Peyer's patch (tissue), 4 donors: ENCODE measurements around the gene NEURL3. TPM values are rescaled to one million over a fixed set of nuclear protein-coding genes. Genes with fewer than 3 reads are reported as not detected.

Source experiments
- DNase-seq, 3 donors: peaks; one replicate each; pipeline ENCODE4 v3.0.0-alpha.2; 2017 to 2019
- H3K27ac ChIP-seq, 4 donors: fragments of 200-600 bp; sonication (generic); one replicate each; pipeline ENCODE4 v1.5.1; 2016 to 2019
- H3K27me3 ChIP-seq, 2 donors: fragments of 200-600 bp; sonication (generic); one replicate each; pipeline ENCODE4 v1.5.1; 2019
- H3K36me3 ChIP-seq, 3 donors: fragments of 200-600 bp; sonication (generic); one replicate each; pipeline ENCODE4 v1.5.1; 2016 to 2019
- H3K4me1 ChIP-seq, 4 donors: fragments of 200-600 bp; sonication (generic); one replicate each; pipeline ENCODE4 v1.5.1; 2016 to 2019
- H3K4me3 ChIP-seq, 4 donors: fragments of 200-600 bp; sonication (generic); 1 replicate in 3 of 4; 2 replicates in 1 of 4; pipeline ENCODE4 v1.5.1; 2016 to 2019; ENCODE audit warnings: mild to moderate bottlenecking in 1 of 4
- H3K9me3 ChIP-seq, 4 donors: fragments of 200-600 bp; sonication (generic); one replicate each; pipeline ENCODE4 v1.5.1; 2016 to 2019; ENCODE audit warnings: mild to moderate bottlenecking in 1 of 4
- POLR2A ChIP-seq, 2 donors: fragments of 450-650 bp; IDR thresholded peaks; one replicate each; pipeline ENCODE4 v1.5.1; 2017; ENCODE audit warnings: antibody characterized with exemption in 2 of 2, mild to moderate bottlenecking in 2 of 2, moderate library complexity in 2 of 2
- total RNA-seq, 4 donors: library from RNA; depleted of rRNA; stranded (reverse); fragments of >200 nt; gene quantifications; one replicate each; pipeline ENCODE4 v1.1.0, GENCODE V29; 2016
- TF ChIP-seq, protein P1 (sequence below), 6 experiments: fragments of 450-650 bp in 4 of 6; fragments of 200-600 bp in 2 of 6; sonication (generic) in 1 of 6; IDR thresholded peaks; one replicate each; pipeline ENCODE4 v1.5.1; 2017 to 2019; ENCODE audit warnings: antibody characterized with exemption in 6 of 6, mild to moderate bottlenecking in 3 of 6, moderate library complexity in 1 of 6

Gene NEURL3
- total RNA-seq, 4 donors from 2014 or later = 1.7 to 23.6 (median 20.2) TPM; not detected in 1

- no peaks in the 10 kb centered on the region for H3K36me3 ChIP-seq
- no peak overlapping the region for H3K4me3 ChIP-seq
- peak overlapping the region in 1 of 4 donors; percentile 70 for H3K27ac ChIP-seq
- TF ChIP-seq POLR2A (IDR thresholded peaks at IDR 0.05) = no peak
- TF ChIP-seq, protein P1, sequence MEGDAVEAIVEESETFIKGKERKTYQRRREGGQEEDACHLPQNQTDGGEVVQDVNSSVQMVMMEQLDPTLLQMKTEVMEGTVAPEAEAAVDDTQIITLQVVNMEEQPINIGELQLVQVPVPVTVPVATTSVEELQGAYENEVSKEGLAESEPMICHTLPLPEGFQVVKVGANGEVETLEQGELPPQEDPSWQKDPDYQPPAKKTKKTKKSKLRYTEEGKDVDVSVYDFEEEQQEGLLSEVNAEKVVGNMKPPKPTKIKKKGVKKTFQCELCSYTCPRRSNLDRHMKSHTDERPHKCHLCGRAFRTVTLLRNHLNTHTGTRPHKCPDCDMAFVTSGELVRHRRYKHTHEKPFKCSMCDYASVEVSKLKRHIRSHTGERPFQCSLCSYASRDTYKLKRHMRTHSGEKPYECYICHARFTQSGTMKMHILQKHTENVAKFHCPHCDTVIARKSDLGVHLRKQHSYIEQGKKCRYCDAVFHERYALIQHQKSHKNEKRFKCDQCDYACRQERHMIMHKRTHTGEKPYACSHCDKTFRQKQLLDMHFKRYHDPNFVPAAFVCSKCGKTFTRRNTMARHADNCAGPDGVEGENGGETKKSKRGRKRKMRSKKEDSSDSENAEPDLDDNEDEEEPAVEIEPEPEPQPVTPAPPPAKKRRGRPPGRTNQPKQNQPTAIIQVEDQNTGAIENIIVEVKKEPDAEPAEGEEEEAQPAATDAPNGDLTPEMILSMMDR (IDR thresholded peaks at IDR 0.05) = no peak
- H3K4me1 ChIP-seq = peaks cover 0 to 29% (median 0%) of the 10 kb centered on the region in 4 donors
- H3K27me3 ChIP-seq = no peaks in the 10 kb centered on the region
- no peak for DNase-seq
- no peaks in the 10 kb centered on the region for H3K9me3 ChIP-seq
Observed at GRCh38 chr2:96502891-96503636, 2.1 kb downstream of the NEURL3 start.

GRCh38 chr2:96501886-96502810, 3.0 kb downstream of the NEURL3 start:
- TF ChIP-seq, protein P1 (IDR thresholded peaks at IDR 0.05) = no peak
- TF ChIP-seq POLR2A (IDR thresholded peaks at IDR 0.05) = peak in 1 of 2 donors; percentile 19
- H3K4me3 ChIP-seq = no peak overlapping the region
- peak in 2 of 3 donors; percentile 79 to 85 for DNase-seq
- H3K27ac ChIP-seq = peak overlapping the region in 3 of 4 donors; percentile 27 to 70 (median 65)
- H3K4me1 ChIP-seq = peaks cover 0 to 24% (median 0%) of the 10 kb centered on the region in 4 donors
- no peaks in the 10 kb centered on the region for H3K9me3 ChIP-seq
- H3K27me3 ChIP-seq = no peaks in the 10 kb centered on the region
- no peaks in the 10 kb centered on the region for H3K36me3 ChIP-seq

GRCh38 chr2:96501471-96501874, 3.7 kb downstream of the NEURL3 start:
- no peak for TF ChIP-seq POLR2A (IDR thresholded peaks at IDR 0.05)
- TF ChIP-seq, protein P1 (IDR thresholded peaks at IDR 0.05) = no peak
- DNase-seq = no peak
- H3K27me3 ChIP-seq = no peaks in the 10 kb centered on the region
- H3K4me1 ChIP-seq = peaks cover 0 to 24% (median 0%) of the 10 kb centered on the region in 4 donors
- no peaks in the 10 kb centered on the region for H3K9me3 ChIP-seq
- H3K36me3 ChIP-seq = no peaks in the 10 kb centered on the region
- peak overlapping the region in 3 of 4 donors; percentile 27 to 65 (median 33) for H3K27ac ChIP-seq
- no peak overlapping the region for H3K4me3 ChIP-seq

- Histone ChIP-seq H3K27me3 (no peaks in the 10 kb centered on the region), H3K9me3 (no peaks in the 10 kb centered on the region), H3K4me1 (peaks cover 0 to 21% (median 0%) of the 10 kb centered on the region in 4 donors), H3K4me3 (no peak overlapping the region), H3K27ac (no peak overlapping the region), H3K36me3 (no peaks in the 10 kb centered on the region)
- TF ChIP-seq, protein P1 (IDR thresholded peaks at IDR 0.05) = no peak
- no peak for TF ChIP-seq POLR2A (IDR thresholded peaks at IDR 0.05)
- DNase-seq = no peak
Observed at GRCh38 chr2:96500385-96501066, 4.6 kb downstream of the NEURL3 start.
